ENCODE data around the gene THOC5.

GRCh38 chr22:29581799-29582198 lies 28.2 kb upstream of the THOC5 start:
- TF ChIP-seq CTCF (conservative IDR thresholded peaks at IDR 0.05; ENCODE audit: low read depth, low read length) (no peak), POLR2A (IDR thresholded peaks at IDR 0.05; ENCODE audit: low read depth, low read length) (no peak), ELK1 (IDR thresholded peaks at IDR 0.05; ENCODE audit: borderline replicate concordance, low read depth, low read length) (no peak), MAZ (IDR thresholded peaks at IDR 0.05; ENCODE audit: borderline replicate concordance, low read depth, low read length) (no peak), RFX5 (IDR thresholded peaks at IDR 0.05; ENCODE audit: low read depth, low read length) (no peak), RAD21 (IDR thresholded peaks at IDR 0.05; ENCODE audit: low read length) (no peak), USF2 (IDR thresholded peaks at IDR 0.05; ENCODE audit: low read depth, low read length) (no peak)
